22Rv1 (cell line): Measurements from ENCODE around the gene PDAP1.

ENCODE experiments used
- H3K27ac ChIP-seq: fragments of 450-650 bp; 2 replicates; pipeline ENCODE4 v1.5.1; 2017
- CTCF ChIP-seq: fragments of 450-650 bp; IDR thresholded peaks from 2 replicates; pipeline ENCODE4 v1.5.1; 2017; ENCODE audit warnings: mild to moderate bottlenecking
- ZFX ChIP-seq: fragments of 450-650 bp; IDR thresholded peaks from 2 replicates; pipeline ENCODE4 v1.6.1; 2017; ENCODE audit warnings: antibody characterized with exemption, borderline replicate concordance

PDAP1 gene

GRCh38 chr7:99408379-99409191 lies at the start of gene PDAP1, which contains the start of gene BUD31:
Gene PDAP1, minus strand, starts transcription at chr7:99408597. Its CDS starts 49 bp downstream, at chr7:99408548.
Gene BUD31, plus strand, starts transcription at chr7:99408969. Its CDS starts 2,124 bp downstream, at chr7:99411093.
- TF ChIP-seq CTCF (no peak), ZFX (no peak)
- peak within 1 kb of the TSS; percentile 96 for H3K27ac ChIP-seq

- peak overlapping the region; percentile 98 for H3K27ac ChIP-seq
- TF ChIP-seq CTCF (no peak), ZFX (no peak)
Measured at GRCh38 chr7:99457650-99458493, 49.5 kb upstream of the PDAP1 start.

DNA sequence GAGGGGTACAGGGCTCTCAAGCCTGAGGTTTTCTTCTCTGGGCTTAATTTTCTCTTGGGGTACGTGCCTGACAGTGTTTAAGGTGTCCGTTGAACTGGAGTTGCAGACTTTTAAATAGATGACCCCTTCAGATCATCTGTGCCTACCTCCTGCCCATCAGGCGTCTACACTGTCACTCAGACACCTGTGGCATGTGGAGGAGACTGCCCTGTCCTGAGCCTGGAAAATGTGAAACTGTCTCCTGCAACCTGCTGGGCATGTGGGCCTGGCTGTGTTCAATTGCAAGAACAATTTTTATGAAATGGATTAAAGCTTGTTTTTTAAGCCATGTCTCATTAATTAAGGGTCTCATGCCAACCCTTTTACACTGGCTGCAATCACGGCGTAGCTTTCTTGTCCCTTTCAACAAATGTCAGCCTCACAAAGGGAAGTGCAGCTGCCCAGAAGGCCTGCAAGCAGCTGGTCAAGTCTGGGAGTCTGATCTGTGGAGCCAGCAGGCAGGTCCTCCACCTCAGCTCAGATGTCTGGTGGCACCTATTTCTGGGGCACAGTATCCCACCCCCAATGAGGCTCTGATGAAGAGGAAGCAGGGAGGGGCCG lies 48.8 kb upstream of the PDAP1 start:
- TF ChIP-seq ZFX (no peak), CTCF (no peak)
- H3K27ac ChIP-seq, result peak overlapping the region; percentile 98

GRCh38 chr7:99456288-99456687 lies 47.9 kb upstream of the PDAP1 start:
- H3K27ac ChIP-seq, result peak overlapping the region; percentile 98
- TF ChIP-seq CTCF, result no peak
- TF ChIP-seq ZFX, result no peak

GRCh38 chr7:99455874-99456273 lies 47.5 kb upstream of the PDAP1 start:
- peak overlapping the region; percentile 98 for H3K27ac ChIP-seq
- TF ChIP-seq CTCF, result no peak
- no peak for TF ChIP-seq ZFX

DNA sequence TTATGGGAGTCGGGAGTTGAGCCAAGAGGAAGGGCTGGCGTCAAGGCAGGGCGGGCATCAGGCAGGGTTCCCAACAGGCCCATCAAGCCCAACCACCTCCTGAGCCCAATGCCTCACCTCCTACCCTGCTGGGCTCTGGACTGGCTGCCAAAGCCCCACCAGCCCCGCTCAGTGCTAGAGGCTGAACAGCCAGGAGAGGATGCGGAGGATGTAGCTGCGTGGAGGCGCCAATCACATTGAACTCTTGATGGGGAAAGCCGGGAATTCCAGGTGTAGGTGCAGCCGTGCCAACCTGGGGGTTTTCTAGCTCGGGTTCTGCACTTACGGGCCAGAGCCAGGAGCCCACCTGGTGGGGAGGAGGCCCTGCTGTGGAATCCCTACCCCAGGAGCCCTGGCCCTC lies 44.7 kb upstream of the PDAP1 start:
- TF ChIP-seq CTCF (no peak), ZFX (no peak)
- peak overlapping the region; percentile 98 for H3K27ac ChIP-seq

DNA sequence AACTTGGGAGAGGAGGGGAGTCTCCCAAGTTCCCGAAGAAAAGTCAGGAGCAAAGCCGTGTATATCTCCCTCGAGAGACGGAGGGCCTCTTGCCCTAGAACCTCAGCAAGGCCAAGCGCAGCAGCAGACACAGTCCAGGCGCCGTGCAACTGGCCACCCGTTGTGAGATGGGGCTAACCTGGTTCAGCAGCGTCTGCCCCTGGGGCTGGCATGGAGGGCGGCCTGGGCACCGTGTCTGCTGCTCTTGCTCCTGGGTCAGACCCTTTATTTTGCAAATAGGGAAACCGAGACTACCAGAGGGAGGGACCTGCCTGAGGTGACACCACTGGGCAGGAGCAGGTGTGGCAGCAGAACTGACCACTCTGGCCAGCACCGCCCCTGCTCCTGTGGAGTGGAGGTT lies 44.1 kb upstream of the PDAP1 start:
- H3K27ac ChIP-seq, result peak overlapping the region; percentile 98
- TF ChIP-seq ZFX, result no peak
- no peak for TF ChIP-seq CTCF
